Measurements from ENCODE around the gene ATP6V0C. TPM values are rescaled to one million over a fixed set of nuclear protein-coding genes. Genes with fewer than 3 reads are reported as not detected.
A peak's percentile ranks its signal among the peaks of the same experiment; 100 is the strongest.
"Not testable (repeated sequence)": the region's sequence is repeated elsewhere in the genome, so short reads cannot be mapped to it uniquely, and the experiment has no call there.

Gene ATP6V0C
- total RNA-seq, 4 donors from 2014 or later = 48.1 to 73.0 (median 61.1) TPM

DNA sequence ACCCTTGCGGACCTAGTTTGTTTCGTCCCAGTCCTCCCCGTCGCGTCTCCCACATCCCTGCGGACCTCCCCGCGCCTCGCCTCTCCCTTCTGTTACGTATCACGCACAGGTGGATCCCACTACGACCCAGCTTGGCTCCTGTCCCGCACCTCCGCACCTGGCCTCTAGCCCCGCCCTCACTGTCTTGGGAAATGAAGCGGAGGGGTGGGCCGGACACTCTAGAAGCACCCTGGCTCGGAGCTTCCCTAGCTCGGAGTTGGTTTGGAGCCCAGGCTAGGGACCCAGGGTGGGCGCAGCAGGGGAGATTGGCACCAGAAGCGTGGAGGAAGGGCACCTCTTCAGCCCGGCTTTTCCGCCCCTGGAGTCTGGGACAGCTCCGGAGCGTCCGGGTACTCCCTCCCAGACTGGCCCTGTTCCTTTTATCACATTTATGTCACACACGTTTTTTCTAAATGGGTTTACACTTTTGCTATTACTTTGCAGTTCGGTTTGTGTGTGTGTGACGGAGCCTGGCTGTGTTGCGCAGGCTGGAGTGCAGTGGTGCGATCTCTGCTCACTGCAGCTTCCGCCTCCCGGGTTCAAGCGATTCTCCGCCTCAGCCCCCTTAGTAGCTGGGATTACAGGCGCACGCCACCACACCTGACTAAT is 18.9 kb downstream of the ATP6V0C start:
- H3K4me3 ChIP-seq = peak overlapping the region; percentile 52 to 81 (median 70)
- DNase-seq (ENCODE audit: low spot score in 2 of 2) = peak; percentile 58 to 71
- no peaks in the 10 kb centered on the region for H3K9me3 ChIP-seq
- WGBS, 2 donors = 1 to 2% methylated on average over 32 to 34 of the region's 37 CpGs
- TF ChIP-seq, protein P1, sequence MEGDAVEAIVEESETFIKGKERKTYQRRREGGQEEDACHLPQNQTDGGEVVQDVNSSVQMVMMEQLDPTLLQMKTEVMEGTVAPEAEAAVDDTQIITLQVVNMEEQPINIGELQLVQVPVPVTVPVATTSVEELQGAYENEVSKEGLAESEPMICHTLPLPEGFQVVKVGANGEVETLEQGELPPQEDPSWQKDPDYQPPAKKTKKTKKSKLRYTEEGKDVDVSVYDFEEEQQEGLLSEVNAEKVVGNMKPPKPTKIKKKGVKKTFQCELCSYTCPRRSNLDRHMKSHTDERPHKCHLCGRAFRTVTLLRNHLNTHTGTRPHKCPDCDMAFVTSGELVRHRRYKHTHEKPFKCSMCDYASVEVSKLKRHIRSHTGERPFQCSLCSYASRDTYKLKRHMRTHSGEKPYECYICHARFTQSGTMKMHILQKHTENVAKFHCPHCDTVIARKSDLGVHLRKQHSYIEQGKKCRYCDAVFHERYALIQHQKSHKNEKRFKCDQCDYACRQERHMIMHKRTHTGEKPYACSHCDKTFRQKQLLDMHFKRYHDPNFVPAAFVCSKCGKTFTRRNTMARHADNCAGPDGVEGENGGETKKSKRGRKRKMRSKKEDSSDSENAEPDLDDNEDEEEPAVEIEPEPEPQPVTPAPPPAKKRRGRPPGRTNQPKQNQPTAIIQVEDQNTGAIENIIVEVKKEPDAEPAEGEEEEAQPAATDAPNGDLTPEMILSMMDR (IDR thresholded peaks at IDR 0.05) = no peak
- peak in 1 of 2 donors; percentile 42 for TF ChIP-seq EP300 (IDR thresholded peaks at IDR 0.05)
- peaks cover 0 to 31% (median 21%) of the 10 kb centered on the region in 4 donors for H3K4me1 ChIP-seq
- peak overlapping the region; percentile 96 to 99 (median 98) for H3K27ac ChIP-seq
- peaks cover 0 to 28% (median 0%) of the 10 kb centered on the region in 3 donors for H3K36me3 ChIP-seq
- no peaks in the 10 kb centered on the region for H3K27me3 ChIP-seq

DNA sequence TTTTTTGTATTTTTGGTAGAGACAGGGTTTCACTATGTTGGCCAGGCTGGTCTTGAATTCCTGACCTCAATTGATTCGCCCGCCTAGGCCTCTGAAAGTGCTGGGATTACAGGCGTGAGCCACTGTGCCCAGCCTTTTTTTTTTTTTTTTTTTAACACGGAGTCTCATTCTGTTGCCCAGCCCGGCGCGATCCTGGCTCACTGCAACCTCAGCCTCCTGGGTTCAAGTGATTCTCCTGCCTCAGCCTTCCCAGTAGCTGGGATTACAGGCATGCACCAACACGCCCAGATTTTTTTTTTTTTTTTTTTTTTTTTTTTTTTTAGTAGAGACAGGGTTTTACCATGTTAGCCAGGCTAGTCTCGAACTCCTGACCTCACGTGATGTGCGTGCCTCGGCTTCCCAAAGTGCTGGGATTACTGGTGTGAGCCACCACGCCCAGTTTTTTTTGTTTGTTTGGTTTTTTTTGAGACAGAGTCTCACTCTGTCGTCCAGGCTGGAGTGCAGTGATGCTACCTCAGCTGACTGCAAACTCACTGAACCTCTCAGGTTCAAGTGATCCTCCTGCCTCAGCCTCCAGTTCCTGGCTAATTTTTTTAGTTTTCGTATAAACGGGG is 19.5 kb downstream of the ATP6V0C start:
- not testable (repeated sequence) for DNase-seq (ENCODE audit: low spot score in 2 of 2); H3K9me3 ChIP-seq; H3K27me3 ChIP-seq
- peak overlapping the region; percentile 52 to 81 (median 70) for H3K4me3 ChIP-seq
- H3K36me3 ChIP-seq = peaks cover 0 to 22% (median 0%) of the 10 kb centered on the region in 3 donors
- 34 to 35% methylated on average over 16 of the region's 16 CpGs for WGBS, 2 donors
- peak overlapping the region; percentile 96 to 99 (median 98) for H3K27ac ChIP-seq
- peaks cover 0 to 31% (median 21%) of the 10 kb centered on the region in 4 donors for H3K4me1 ChIP-seq

GRCh38 chr16:2533912-2534311 is 20.2 kb downstream of the ATP6V0C start:
- Histone ChIP-seq H3K36me3 (peaks cover 0 to 15% (median 0%) of the 10 kb centered on the region in 3 donors), H3K9me3 (no peaks in the 10 kb centered on the region), H3K4me1 (peaks cover 0 to 35% (median 25%) of the 10 kb centered on the region in 4 donors), H3K27ac (peak overlapping the region in 3 of 4 donors; percentile 96 to 99 (median 99)), H3K4me3 (no peak overlapping the region), H3K27me3 (no peaks in the 10 kb centered on the region)
- TF ChIP-seq EP300 (IDR thresholded peaks at IDR 0.05) = no peak
- TF ChIP-seq, protein P1 (IDR thresholded peaks at IDR 0.05) = no peak
- 86 to 87% methylated on average over 11 of the region's 11 CpGs for WGBS, 2 donors
- no peak for DNase-seq (ENCODE audit: low spot score in 2 of 2)

DNA sequence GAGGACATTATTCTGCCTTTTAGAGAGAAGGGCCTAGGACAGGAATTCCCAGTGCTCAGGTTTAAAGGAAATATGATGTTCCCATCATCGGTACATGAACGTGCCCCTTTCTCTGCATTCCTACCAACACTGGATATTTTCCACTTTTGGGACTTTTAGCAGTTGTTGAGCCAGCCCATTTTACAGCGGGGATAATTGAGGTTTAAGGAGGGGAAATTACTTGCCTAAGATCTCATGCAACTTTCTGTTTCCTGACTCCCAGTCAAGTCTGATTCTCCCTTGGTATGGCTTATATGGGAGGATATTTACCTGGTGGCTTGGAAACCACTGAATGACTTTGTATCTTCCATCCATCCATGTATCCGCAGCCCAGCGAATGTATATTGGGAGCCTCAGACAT is 20.6 kb downstream of the ATP6V0C start:
- peaks cover 0 to 39% (median 29%) of the 10 kb centered on the region in 4 donors for H3K4me1 ChIP-seq

GRCh38 chr16:2535625-2536013 is 21.9 kb downstream of the ATP6V0C start:
- no peaks in the 10 kb centered on the region for H3K27me3 ChIP-seq
- H3K27ac ChIP-seq = peak overlapping the region in 3 of 4 donors; percentile 50 to 89 (median 88)
- H3K4me1 ChIP-seq = peaks cover 0 to 51% (median 39%) of the 10 kb centered on the region in 4 donors
- TF ChIP-seq, protein P1 (IDR thresholded peaks at IDR 0.05) = no peak
- peak in 1 of 2 donors; percentile 13 for TF ChIP-seq EP300 (IDR thresholded peaks at IDR 0.05)
- 47 to 55% methylated on average over 9 of the region's 9 CpGs for WGBS, 2 donors
- no peaks in the 10 kb centered on the region for H3K9me3 ChIP-seq
- DNase-seq (ENCODE audit: low spot score in 2 of 2) = no peak
- H3K4me3 ChIP-seq = no peak overlapping the region
- H3K36me3 ChIP-seq = no peaks in the 10 kb centered on the region

More for the DNA sequence above, 20.6 kb downstream of the ATP6V0C start:
- not testable (repeated sequence) for DNase-seq (ENCODE audit: low spot score in 2 of 2); H3K27me3 ChIP-seq; H3K4me3 ChIP-seq; H3K9me3 ChIP-seq
- WGBS, 2 donors = 87 to 89% methylated on average over 5 of the region's 5 CpGs
- H3K36me3 ChIP-seq = peaks cover 0 to 11% (median 0%) of the 10 kb centered on the region in 3 donors
- H3K27ac ChIP-seq = peak overlapping the region in 2 of 4 donors; percentile 50 to 99
